Karpas-422 (cell line): ENCODE results near the gene ANKRD66. TPM values are rescaled to one million over a fixed set of nuclear protein-coding genes. Genes with fewer than 3 reads are reported as not detected.

Source experiments
- DNase-seq: peaks from one replicate; pipeline ENCODE4 v3.0.0-alpha.2; 2015
- H2AFZ ChIP-seq: fragments of 200-600 bp; sonication (generic); 2 replicates; pipeline ENCODE4 v1.6.1; 2014; ENCODE audit warnings: antibody characterized with exemption, low read length, mixed read lengths
- H3K27ac ChIP-seq: fragments of 200-600 bp; sonication (generic); 2 replicates; pipeline ENCODE4 v1.5.1; 2014; ENCODE audit warnings: mild to moderate bottlenecking, low read length, moderate library complexity
- H3K27me3 ChIP-seq: fragments of 200-600 bp; sonication (generic); 2 replicates; pipeline ENCODE4 v1.6.1; 2014; ENCODE audit warnings: low read length, mixed read lengths
- H3K36me3 ChIP-seq: fragments of 200-600 bp; sonication (generic); 2 replicates; pipeline ENCODE4 v1.6.1; 2014; ENCODE audit warnings: low read length, mixed read lengths; ENCODE audit not compliant: insufficient read depth
- H3K4me1 ChIP-seq: fragments of 200-600 bp; sonication (generic); 2 replicates; pipeline ENCODE4 v1.6.1; 2014; ENCODE audit warnings: mild to moderate bottlenecking, low read length, mixed read lengths
- H3K4me2 ChIP-seq: fragments of 200-600 bp; sonication (generic); 2 replicates; pipeline ENCODE4 v1.6.1; 2014; ENCODE audit warnings: low read length, low read depth, mild to moderate bottlenecking; ENCODE audit not compliant: poor library complexity, severe bottlenecking
- H3K4me3 ChIP-seq: fragments of 200-600 bp; sonication (generic); 2 replicates; pipeline ENCODE4 v1.5.1; 2014; ENCODE audit warnings: mild to moderate bottlenecking, antibody characterized with exemption, low read length, mixed read lengths
- H3K79me2 ChIP-seq: fragments of 200-600 bp; sonication (generic); 2 replicates; pipeline ENCODE4 v1.6.1; 2014; ENCODE audit warnings: mild to moderate bottlenecking, low read length, mixed read lengths
- H3K9ac ChIP-seq: fragments of 200-600 bp; sonication (generic); 2 replicates; pipeline ENCODE4 v1.6.0; 2014; ENCODE audit warnings: low read length
- H3K9me2 ChIP-seq: fragments of 200-600 bp; sonication (generic), shearing (Covaris generic); replicated peaks from 2 replicates; pipeline ENCODE4 v1.6.0; 2014; ENCODE audit warnings: mild to moderate bottlenecking, low read length, moderate library complexity; ENCODE audit not compliant: insufficient read depth
- H3K9me3 ChIP-seq: fragments of 300-700, 200-600 bp; sonication (generic); 2 replicates; pipeline ENCODE4 v1.6.1; 2014; ENCODE audit warnings: low read length, mixed read lengths
- H4K20me1 ChIP-seq: fragments of 200-600 bp; sonication (generic); 2 replicates; pipeline ENCODE4 v1.6.1; 2014; ENCODE audit warnings: mild to moderate bottlenecking, antibody characterized with exemption, low read length, low read depth; ENCODE audit not compliant: insufficient read depth
- total RNA-seq: library from RNA; depleted of rRNA; stranded (reverse); fragments of >200 nt; shearing (Covaris generic); gene quantifications from 2 replicates; pipeline ENCODE4 v1.2.3, GENCODE V29; 2014; ENCODE audit warnings: low replicate concordance

ANKRD66 gene
- total RNA-seq, 1 experiment from 2014 or later: not detected

- no peak overlapping the region for H2AFZ ChIP-seq
- H3K27me3 ChIP-seq: no peaks in the 10 kb centered on the region
- H3K9me2 ChIP-seq: no peaks in the 10 kb centered on the region
- H3K79me2 ChIP-seq: no peaks in the 10 kb centered on the region
- no peak overlapping the region for H3K4me3 ChIP-seq
- no peak overlapping the region for H3K4me2 ChIP-seq
- no peak for DNase-seq
- no peaks in the 10 kb centered on the region for H3K36me3 ChIP-seq
- H3K4me1 ChIP-seq: no peaks in the 10 kb centered on the region
- no peaks in the 10 kb centered on the region for H3K9me3 ChIP-seq
- no peak overlapping the region for H3K27ac ChIP-seq
- H4K20me1 ChIP-seq: no peaks in the 10 kb centered on the region
- no peak overlapping the region for H3K9ac ChIP-seq
These were observed 16.9 kb upstream of the ANKRD66 start for GRCh38 chr6:46729787-46730326.

- no peak for DNase-seq
- Histone ChIP-seq H3K4me3 (no peak overlapping the region), H3K4me2 (no peak overlapping the region), H3K4me1 (no peaks in the 10 kb centered on the region), H3K9ac (no peak overlapping the region), H3K27ac (no peak overlapping the region), H3K27me3 (no peaks in the 10 kb centered on the region), H3K9me3 (no peaks in the 10 kb centered on the region), H2AFZ (no peak overlapping the region), H4K20me1 (no peaks in the 10 kb centered on the region), H3K79me2 (no peaks in the 10 kb centered on the region), H3K36me3 (no peaks in the 10 kb centered on the region), H3K9me2 (no peaks in the 10 kb centered on the region)
These were observed 15.7 kb upstream of the ANKRD66 start for GRCh38 chr6:46730921-46731461.

- no peak for DNase-seq
- H3K36me3 ChIP-seq: no peaks in the 10 kb centered on the region
- no peaks in the 10 kb centered on the region for H3K79me2 ChIP-seq
- no peak overlapping the region for H2AFZ ChIP-seq
- H3K9me3 ChIP-seq: no peaks in the 10 kb centered on the region
- no peaks in the 10 kb centered on the region for H4K20me1 ChIP-seq
- H3K27me3 ChIP-seq: no peaks in the 10 kb centered on the region
- H3K9me2 ChIP-seq: no peaks in the 10 kb centered on the region
- no peak overlapping the region for H3K9ac ChIP-seq
- H3K4me2 ChIP-seq: no peak overlapping the region
- H3K27ac ChIP-seq: no peak overlapping the region
- H3K4me3 ChIP-seq: no peak overlapping the region
- no peaks in the 10 kb centered on the region for H3K4me1 ChIP-seq
These were observed 13.4 kb upstream of the ANKRD66 start for GRCh38 chr6:46733341-46733801.

GRCh38 chr6:46734867-46735719, 11.6 kb upstream of the ANKRD66 start, which contains the start of gene PLA2G7:
TSS of gene PLA2G7 (minus strand) at chr6:46735375. CDS start at chr6:46722891, 12,484 bp downstream.
- H3K27ac ChIP-seq: no peak within 1 kb of the TSS
- no peaks in the 10 kb centered on the region for H3K36me3 ChIP-seq
- no peaks in the 10 kb centered on the region for H3K79me2 ChIP-seq
- H3K4me1 ChIP-seq: no peaks in the 10 kb centered on the region
- no peak within 1 kb of the TSS for H3K4me2 ChIP-seq
- DNase-seq: no peak
- H3K4me3 ChIP-seq: no peak within 1 kb of the TSS
- H3K9me3 ChIP-seq: no peaks in the 10 kb centered on the region
- H2AFZ ChIP-seq: no peak within 1 kb of the TSS
- no peak within 1 kb of the TSS for H3K9ac ChIP-seq
- H3K27me3 ChIP-seq: no peaks in the 10 kb centered on the region
- H4K20me1 ChIP-seq: no peaks in the 10 kb centered on the region
- no peaks in the 10 kb centered on the region for H3K9me2 ChIP-seq

- H3K79me2 ChIP-seq: no peaks in the 10 kb centered on the region
- H3K36me3 ChIP-seq: no peaks in the 10 kb centered on the region
- no peaks in the 10 kb centered on the region for H3K9me2 ChIP-seq
- H3K9me3 ChIP-seq: no peaks in the 10 kb centered on the region
- no peaks in the 10 kb centered on the region for H3K4me1 ChIP-seq
- H3K9ac ChIP-seq: no peak overlapping the region
- DNase-seq: no peak
- no peak overlapping the region for H3K27ac ChIP-seq
- H2AFZ ChIP-seq: no peak overlapping the region
- no peaks in the 10 kb centered on the region for H3K27me3 ChIP-seq
- H3K4me2 ChIP-seq: no peak overlapping the region
- no peak overlapping the region for H3K4me3 ChIP-seq
- no peaks in the 10 kb centered on the region for H4K20me1 ChIP-seq
These were observed 11.1 kb upstream of the ANKRD66 start for GRCh38 chr6:46735720-46736031.

- H3K4me1 ChIP-seq: no peaks in the 10 kb centered on the region
- H3K79me2 ChIP-seq: no peaks in the 10 kb centered on the region
- H3K9me2 ChIP-seq: no peaks in the 10 kb centered on the region
- no peak overlapping the region for H3K27ac ChIP-seq
- no peak overlapping the region for H3K9ac ChIP-seq
- no peak overlapping the region for H3K4me2 ChIP-seq
- DNase-seq: no peak
- no peaks in the 10 kb centered on the region for H3K27me3 ChIP-seq
- H3K36me3 ChIP-seq: no peaks in the 10 kb centered on the region
- H3K4me3 ChIP-seq: no peak overlapping the region
- no peak overlapping the region for H2AFZ ChIP-seq
- no peaks in the 10 kb centered on the region for H4K20me1 ChIP-seq
- no peaks in the 10 kb centered on the region for H3K9me3 ChIP-seq
These were observed 9.8 kb upstream of the ANKRD66 start for GRCh38 chr6:46736906-46737305.

- Histone ChIP-seq H3K27ac (no peak overlapping the region), H3K9ac (no peak overlapping the region), H3K9me2 (no peaks in the 10 kb centered on the region), H3K79me2 (no peaks in the 10 kb centered on the region), H3K36me3 (no peaks in the 10 kb centered on the region), H3K4me3 (no peak overlapping the region), H3K4me2 (no peak overlapping the region), H3K4me1 (no peaks in the 10 kb centered on the region), H3K27me3 (no peaks in the 10 kb centered on the region), H2AFZ (no peak overlapping the region), H4K20me1 (no peaks in the 10 kb centered on the region), H3K9me3 (no peaks in the 10 kb centered on the region)
- DNase-seq: no peak
These were observed 5.3 kb upstream of the ANKRD66 start for GRCh38 chr6:46741482-46741881.

- no peak overlapping the region for H3K4me3 ChIP-seq
- H3K4me1 ChIP-seq: no peaks in the 10 kb centered on the region
- H3K9me3 ChIP-seq: no peaks in the 10 kb centered on the region
- no peak overlapping the region for H3K4me2 ChIP-seq
- H4K20me1 ChIP-seq: no peaks in the 10 kb centered on the region
- DNase-seq: no peak
- H3K79me2 ChIP-seq: no peaks in the 10 kb centered on the region
- no peaks in the 10 kb centered on the region for H3K9me2 ChIP-seq
- no peaks in the 10 kb centered on the region for H3K36me3 ChIP-seq
- no peaks in the 10 kb centered on the region for H3K27me3 ChIP-seq
- H3K9ac ChIP-seq: no peak overlapping the region
- no peak overlapping the region for H3K27ac ChIP-seq
- no peak overlapping the region for H2AFZ ChIP-seq
These were observed 4.8 kb upstream of the ANKRD66 start for GRCh38 chr6:46741910-46742309.
